ENCODE measurements around the gene BLOC1S5.

- TF ChIP-seq EZH2phosphoT487 (IDR thresholded peaks at IDR 0.05; ENCODE audit: insufficient read depth, low read depth), result no peak
- TF ChIP-seq EZH2 (IDR thresholded peaks at IDR 0.05; ENCODE audit: insufficient read depth, poor library complexity, severe bottlenecking), result no peak
These were observed 46.5 kb downstream of the BLOC1S5 start for GRCh38 chr6:8017705-8018104.
